ENCODE results near the gene PRR20G. TPM values are rescaled to one million over a fixed set of nuclear protein-coding genes. Genes with fewer than 3 reads are reported as not detected.

PRR20G gene
- total RNA-seq, 1 donor from 2014 or later: not detected

- Mint-ChIP-seq H3K36me3 (ENCODE audit: unreplicated experiment) (peaks cover 15% of the 10 kb centered on the region), H3K27ac (ENCODE audit: unreplicated experiment) (no peak overlapping the region), H3K4me3 (ENCODE audit: unreplicated experiment) (no peak overlapping the region), H3K4me1 (ENCODE audit: low read depth, unreplicated experiment) (no peaks in the 10 kb centered on the region), H3K9me3 (ENCODE audit: unreplicated experiment) (no peaks in the 10 kb centered on the region), H3K27me3 (ENCODE audit: unreplicated experiment) (peaks cover 1% of the 10 kb centered on the region)
- no peak for TF ChIP-seq CTCF (IDR thresholded peaks at IDR 0.05; ENCODE audit: partially characterized antibody, unreplicated experiment)
- DNase-seq: no peak
Measured at GRCh38 chr3:127291611-127292010, 3.8 kb upstream of the PRR20G start.

GRCh38 chr3:127291114-127291513 is 3.3 kb upstream of the PRR20G start:
- Mint-ChIP-seq H3K4me3 (ENCODE audit: unreplicated experiment) (no peak overlapping the region), H3K36me3 (ENCODE audit: unreplicated experiment) (peaks cover 18% of the 10 kb centered on the region), H3K9me3 (ENCODE audit: unreplicated experiment) (no peaks in the 10 kb centered on the region), H3K27me3 (ENCODE audit: unreplicated experiment) (peaks cover 1% of the 10 kb centered on the region), H3K27ac (ENCODE audit: unreplicated experiment) (no peak overlapping the region), H3K4me1 (ENCODE audit: low read depth, unreplicated experiment) (no peaks in the 10 kb centered on the region)
- no peak for TF ChIP-seq CTCF (IDR thresholded peaks at IDR 0.05; ENCODE audit: partially characterized antibody, unreplicated experiment)
- DNase-seq: no peak

GRCh38 chr3:127289706-127290575 is 2.1 kb upstream of the PRR20G start:
- no peak for TF ChIP-seq CTCF (IDR thresholded peaks at IDR 0.05; ENCODE audit: partially characterized antibody, unreplicated experiment)

GRCh38 chr3:127288921-127289705 is 1.3 kb upstream of the PRR20G start:
- DNase-seq: no peak
- Mint-ChIP-seq H3K9me3 (ENCODE audit: unreplicated experiment) (no peaks in the 10 kb centered on the region), H3K4me1 (ENCODE audit: low read depth, unreplicated experiment) (no peaks in the 10 kb centered on the region), H3K27me3 (ENCODE audit: unreplicated experiment) (peaks cover 1% of the 10 kb centered on the region), H3K4me3 (ENCODE audit: unreplicated experiment) (no peak overlapping the region), H3K36me3 (ENCODE audit: unreplicated experiment) (peaks cover 18% of the 10 kb centered on the region), H3K27ac (ENCODE audit: unreplicated experiment) (peak overlapping the region; percentile 3)
- TF ChIP-seq CTCF (IDR thresholded peaks at IDR 0.05; ENCODE audit: partially characterized antibody, unreplicated experiment): no peak

More at GRCh38 chr3:127289706-127290575, 2.1 kb upstream of the PRR20G start:
- no peak overlapping the region for H3K4me3 Mint-ChIP-seq (ENCODE audit: unreplicated experiment)
- DNase-seq: no peak
- peaks cover 18% of the 10 kb centered on the region for H3K36me3 Mint-ChIP-seq (ENCODE audit: unreplicated experiment)
- H3K27ac Mint-ChIP-seq (ENCODE audit: unreplicated experiment): no peak overlapping the region
- H3K4me1 Mint-ChIP-seq (ENCODE audit: low read depth, unreplicated experiment): no peaks in the 10 kb centered on the region
- no peaks in the 10 kb centered on the region for H3K9me3 Mint-ChIP-seq (ENCODE audit: unreplicated experiment)
- H3K27me3 Mint-ChIP-seq (ENCODE audit: unreplicated experiment): peaks cover 1% of the 10 kb centered on the region

Measured in glutamatergic neuron (in vitro differentiated cells).